Activated CD8-positive, alpha-beta memory T cell treated with anti-CD3 and anti-CD28 coated beads for 4 hours (primary cell): ENCODE measurements around the gene THUMPD3.

ENCODE experiments used
- DNase-seq, 2 donors: peaks; one replicate each; pipeline ENCODE4 v3.0.0-alpha.2; 2020; ENCODE audit warnings: low read depth in 2 of 2

Gene THUMPD3

GRCh38 chr3:9352917-9353752, 9.7 kb upstream of the THUMPD3 start:
- peak; percentile 7 to 23 for DNase-seq

- no peak for DNase-seq
These were observed 1.0 kb upstream of the THUMPD3 start for GRCh38 chr3:9361691-9362388.

GRCh38 chr3:9369508-9369907, 6.7 kb downstream of the THUMPD3 start:
- no peak for DNase-seq

GRCh38 chr3:9373465-9373864, 10.6 kb downstream of the THUMPD3 start:
- no peak for DNase-seq

GRCh38 chr3:9377981-9378380, 15.1 kb downstream of the THUMPD3 start:
- no peak for DNase-seq

- no peak for DNase-seq
These were observed 16.5 kb downstream of the THUMPD3 start for GRCh38 chr3:9379327-9379726.

- no peak for DNase-seq
These were observed 17.2 kb downstream of the THUMPD3 start for GRCh38 chr3:9380014-9380413.

- no peak for DNase-seq
These were observed 21.4 kb downstream of the THUMPD3 start for GRCh38 chr3:9384141-9384828.

- DNase-seq, result no peak
These were observed 22.6 kb downstream of the THUMPD3 start for GRCh38 chr3:9385187-9386077.

GRCh38 chr3:9386078-9386459, 23.2 kb downstream of the THUMPD3 start:
- DNase-seq, result no peak

GRCh38 chr3:9386501-9387321, 23.9 kb downstream of the THUMPD3 start:
- no peak for DNase-seq

- DNase-seq, result no peak
These were observed 24.4 kb downstream of the THUMPD3 start for GRCh38 chr3:9387322-9387655.

- no peak for DNase-seq
These were observed 25.3 kb downstream of the THUMPD3 start for GRCh38 chr3:9388142-9388541.

GRCh38 chr3:9388562-9389272, 25.9 kb downstream of the THUMPD3 start:
- no peak for DNase-seq

- no peak for DNase-seq
These were observed 27.5 kb downstream of the THUMPD3 start for GRCh38 chr3:9390265-9390888.

GRCh38 chr3:9392041-9392440, 29.2 kb downstream of the THUMPD3 start:
- DNase-seq, result no peak

- DNase-seq, result no peak
These were observed 32.9 kb downstream of the THUMPD3 start for GRCh38 chr3:9395570-9396300.

- DNase-seq, result peak; percentile 56 to 66
These were observed 33.4 kb downstream of the THUMPD3 start for GRCh38 chr3:9396301-9396631.
